ENCODE measurements around the gene DDRGK1.

Gene DDRGK1

GRCh38 chr20:3235666-3236324 lies 31.3 kb upstream of the DDRGK1 start:
- no peak for DNase-seq (ENCODE audit: low read depth in 1 of 2, low spot score in 1 of 2)

- no peak for DNase-seq (ENCODE audit: low read depth in 1 of 2, low spot score in 1 of 2)
Observed at GRCh38 chr20:3233991-3234498, 29.6 kb upstream of the DDRGK1 start.

- no peak for DNase-seq (ENCODE audit: low read depth in 1 of 2, low spot score in 1 of 2)
Observed at GRCh38 chr20:3233131-3233990, 28.9 kb upstream of the DDRGK1 start.

- DNase-seq (ENCODE audit: low read depth in 1 of 2, low spot score in 1 of 2), result no peak
Observed at GRCh38 chr20:3231889-3232588, 27.6 kb upstream of the DDRGK1 start.

GRCh38 chr20:3231116-3231515 lies 26.6 kb upstream of the DDRGK1 start:
- DNase-seq (ENCODE audit: low read depth in 1 of 2, low spot score in 1 of 2), result no peak

GRCh38 chr20:3229798-3230197 lies 25.3 kb upstream of the DDRGK1 start:
- no peak for DNase-seq (ENCODE audit: low read depth in 1 of 2, low spot score in 1 of 2)

- no peak for DNase-seq (ENCODE audit: low read depth in 1 of 2, low spot score in 1 of 2)
Observed at GRCh38 chr20:3229158-3229557, 24.7 kb upstream of the DDRGK1 start.

- no peak for DNase-seq (ENCODE audit: low read depth in 1 of 2, low spot score in 1 of 2)
Observed at GRCh38 chr20:3228750-3229032, 24.2 kb upstream of the DDRGK1 start.

- DNase-seq (ENCODE audit: low read depth in 1 of 2, low spot score in 1 of 2), result no peak
Observed at GRCh38 chr20:3227936-3228749, 23.7 kb upstream of the DDRGK1 start.

- no peak for DNase-seq (ENCODE audit: low read depth in 1 of 2, low spot score in 1 of 2)
Observed at GRCh38 chr20:3227506-3227905, 23.0 kb upstream of the DDRGK1 start.

- DNase-seq (ENCODE audit: low read depth in 1 of 2, low spot score in 1 of 2), result no peak
Observed at GRCh38 chr20:3226864-3227263, 22.4 kb upstream of the DDRGK1 start.

- DNase-seq (ENCODE audit: low read depth in 1 of 2, low spot score in 1 of 2), result no peak
Observed at GRCh38 chr20:3226093-3226492, 21.6 kb upstream of the DDRGK1 start.

- DNase-seq (ENCODE audit: low read depth in 1 of 2, low spot score in 1 of 2), result no peak
Observed at GRCh38 chr20:3224681-3225421, 20.4 kb upstream of the DDRGK1 start.

GRCh38 chr20:3223994-3224680 lies 19.7 kb upstream of the DDRGK1 start:
- DNase-seq (ENCODE audit: low read depth in 1 of 2, low spot score in 1 of 2), result no peak

- DNase-seq (ENCODE audit: low read depth in 1 of 2, low spot score in 1 of 2), result no peak
Observed at GRCh38 chr20:3223651-3223993, 19.1 kb upstream of the DDRGK1 start.

- no peak for DNase-seq (ENCODE audit: low read depth in 1 of 2, low spot score in 1 of 2)
Observed at GRCh38 chr20:3222635-3223600, 18.4 kb upstream of the DDRGK1 start.

- no peak for DNase-seq (ENCODE audit: low read depth in 1 of 2, low spot score in 1 of 2)
Observed at GRCh38 chr20:3221398-3222226, 17.1 kb upstream of the DDRGK1 start.
